A673 (cell line): Measurements from ENCODE around the gene GALNTL6. TPM values are rescaled to one million over a fixed set of nuclear protein-coding genes. Genes with fewer than 3 reads are reported as not detected.

Source experiments
- BruUV-seq: library from RNA; stranded (reverse); fragments of 400-500 nt; replicated peaks from 2 replicates; lab custom pipeline; 2021; lab: Mats Ljungman, UMichigan
- CTCF ChIA-PET: fragments of 300-600 bp; sonication (Branson Sonifier 250); formaldehyde crosslinking; loops from one replicate; lab custom pipeline; 2022; ENCODE audit warnings: antibody characterized with exemption; lab: Charles Lee
- POLR2A ChIA-PET: fragments of 300-600 bp; sonication (Branson Sonifier 250); formaldehyde crosslinking; loops from one replicate; lab custom pipeline; 2022; ENCODE audit warnings: antibody characterized with exemption; ENCODE audit not compliant: low non-redundant PET; lab: Charles Lee
- DNase-seq: peaks from one replicate; pipeline ENCODE4 v3.0.0-alpha.2; 2015; ENCODE audit warnings: low spot score
- H3K27ac ChIP-seq: fragments of 200-600 bp; sonication (generic); 2 replicates; pipeline ENCODE4 v1.5.1; 2016; ENCODE audit warnings: mixed run types, low read depth, mild to moderate bottlenecking, mixed read lengths, antibody characterized with exemption, low read length; ENCODE audit not compliant: poor library complexity, severe bottlenecking
- H3K27me3 ChIP-seq: fragments of 200-600 bp; sonication (generic); replicated peaks from 2 replicates; pipeline ENCODE4 v1.6.1; 2017; ENCODE audit warnings: mixed run types, low read depth, mild to moderate bottlenecking, mixed read lengths, antibody characterized with exemption, low read length; ENCODE audit not compliant: insufficient read depth, poor library complexity
- H3K36me3 ChIP-seq: fragments of 200-600 bp; sonication (generic); 2 replicates; pipeline ENCODE4 v1.6.1; 2016; ENCODE audit warnings: mixed run types, mild to moderate bottlenecking, mixed read lengths, antibody characterized with exemption, low read length; ENCODE audit not compliant: insufficient read depth, poor library complexity, severe bottlenecking
- H3K4me1 ChIP-seq: fragments of 200-600 bp; sonication (generic); 2 replicates; pipeline ENCODE4 v1.6.1; 2017; ENCODE audit warnings: mixed run types, mild to moderate bottlenecking, mixed read lengths, antibody characterized with exemption, low read length; ENCODE audit not compliant: insufficient read depth, poor library complexity, severe bottlenecking
- H3K4me3 ChIP-seq: fragments of 200-600 bp; sonication (generic); 2 replicates; pipeline ENCODE4 v1.5.1; 2016; ENCODE audit warnings: low read depth, mixed run types, mild to moderate bottlenecking, mixed read lengths, low read length; ENCODE audit not compliant: poor library complexity, severe bottlenecking
- H3K9me3 ChIP-seq: fragments of 200-600 bp; sonication (generic); 2 replicates; pipeline ENCODE4 v1.6.1; 2016; ENCODE audit warnings: mixed run types, low read depth, mild to moderate bottlenecking, mixed read lengths, antibody characterized with exemption, low read length; ENCODE audit not compliant: poor library complexity, severe bottlenecking
- CTCF ChIP-seq: fragments of 300-800, 200-600 bp; sonication (generic); conservative IDR thresholded peaks from 2 replicates; pipeline ENCODE4 v1.5.1; 2017; ENCODE audit warnings: low read depth, mild to moderate bottlenecking, antibody characterized with exemption, low read length, moderate library complexity, mixed read lengths
- EZH2 ChIP-seq: fragments of 200-600 bp; sonication (generic); IDR thresholded peaks from 2 replicates; pipeline ENCODE4 v1.6.1; 2017; ENCODE audit warnings: borderline replicate concordance, low read depth, mild to moderate bottlenecking, mixed read lengths, antibody characterized with exemption, low read length; ENCODE audit not compliant: poor library complexity, severe bottlenecking
- intact Hi-C: fragments of 100-400 bp; cut with micrococcal nuclease; formaldehyde crosslinking; loops from one replicate; pipeline ENCODE4 v1.10.0; 2022; ENCODE audit not compliant: unreplicated experiment
- total RNA-seq: library from RNA; stranded (reverse); gene quantifications from 2 replicates; pipeline ENCODE4 v1.2.3, GENCODE V29; 2021

Gene GALNTL6
- total RNA-seq, 1 experiment from 2014 or later = 0.30 TPM

GRCh38 chr4:172865531-172866127 lies 1052.4 kb downstream of the GALNTL6 start:
- Histone ChIP-seq H3K36me3 (no peaks in the 10 kb centered on the region), H3K4me3 (no peak overlapping the region), H3K9me3 (no peaks in the 10 kb centered on the region), H3K4me1 (no peaks in the 10 kb centered on the region), H3K27me3 (no peaks in the 10 kb centered on the region), H3K27ac (no peak overlapping the region)
- BruUV-seq = no TSS peak
- TF ChIP-seq EZH2 (no peak), CTCF (no peak)
- no peak for DNase-seq
- intact Hi-C loops = loop anchor here (10.0 kb wide), 1 partner anchor 389 kb away; no protein-coding TSS in a partner anchor
- POLR2A ChIA-PET = no interaction called here
- CTCF ChIA-PET = no interaction called here

GRCh38 chr4:172866421-172866820 lies 1053.2 kb downstream of the GALNTL6 start:
- Histone ChIP-seq H3K4me1 (no peaks in the 10 kb centered on the region), H3K4me3 (no peak overlapping the region), H3K27ac (no peak overlapping the region), H3K36me3 (no peaks in the 10 kb centered on the region), H3K9me3 (no peaks in the 10 kb centered on the region), H3K27me3 (no peaks in the 10 kb centered on the region)
- BruUV-seq = no TSS peak
- no peak for DNase-seq
- intact Hi-C loops = loop anchor here (10.0 kb wide), 1 partner anchor 388 kb away; no protein-coding TSS in a partner anchor
- POLR2A ChIA-PET = no interaction called here
- TF ChIP-seq EZH2 (no peak), CTCF (no peak)
- CTCF ChIA-PET = no interaction called here

DNA sequence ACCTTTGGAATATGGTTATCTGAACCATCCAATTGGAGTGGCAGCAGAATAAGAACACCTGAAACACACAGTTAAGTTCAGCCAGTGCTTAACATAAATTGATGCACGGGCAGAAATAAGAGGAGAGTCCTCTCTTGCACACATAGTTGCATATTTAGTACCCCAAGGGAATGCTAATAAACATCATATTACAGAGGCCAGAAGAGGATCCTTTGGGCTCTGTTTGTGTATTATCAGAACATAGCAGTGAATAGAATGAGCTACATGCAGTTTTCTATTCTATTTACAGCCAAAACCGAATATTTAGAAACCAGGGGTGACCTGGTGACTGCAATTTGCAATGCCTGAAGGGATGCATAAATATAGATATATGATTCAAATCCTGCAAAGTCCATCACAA lies 1054.6 kb downstream of the GALNTL6 start:
- no peak for TF ChIP-seq CTCF
- POLR2A ChIA-PET = no interaction called here
- Histone ChIP-seq H3K27ac (no peak overlapping the region), H3K27me3 (no peaks in the 10 kb centered on the region), H3K36me3 (no peaks in the 10 kb centered on the region), H3K4me3 (no peak overlapping the region), H3K9me3 (no peaks in the 10 kb centered on the region), H3K4me1 (no peaks in the 10 kb centered on the region)
- DNase-seq = no peak
- CTCF ChIA-PET = no interaction called here
- intact Hi-C loops = loop anchor here (10.0 kb wide), 1 partner anchor 387 kb away; no protein-coding TSS in a partner anchor
- no TSS peak for BruUV-seq
